Nasal cavity respiratory epithelium epithelial cell of viscerocranial mucosa (primary cell): ENCODE data around the gene MYL6B. TPM values are rescaled to one million over a fixed set of nuclear protein-coding genes. Genes with fewer than 3 reads are reported as not detected.

Source experiments
- total RNA-seq: library from RNA; depleted of rRNA; stranded (reverse); fragments of >200 nt; gene quantifications from 2 replicates; pipeline ENCODE4 v1.2.3, GENCODE V29; 2014

MYL6B gene
- total RNA-seq = 18.1 and 22.6 TPM in 2 replicates

GRCh38 chr12:56152132-56152755, at the start of gene MYL6B:
TSS of gene MYL6B (plus strand) at chr12:56152587. CDS start at chr12:56153919, 1,332 bp downstream.

DNA sequence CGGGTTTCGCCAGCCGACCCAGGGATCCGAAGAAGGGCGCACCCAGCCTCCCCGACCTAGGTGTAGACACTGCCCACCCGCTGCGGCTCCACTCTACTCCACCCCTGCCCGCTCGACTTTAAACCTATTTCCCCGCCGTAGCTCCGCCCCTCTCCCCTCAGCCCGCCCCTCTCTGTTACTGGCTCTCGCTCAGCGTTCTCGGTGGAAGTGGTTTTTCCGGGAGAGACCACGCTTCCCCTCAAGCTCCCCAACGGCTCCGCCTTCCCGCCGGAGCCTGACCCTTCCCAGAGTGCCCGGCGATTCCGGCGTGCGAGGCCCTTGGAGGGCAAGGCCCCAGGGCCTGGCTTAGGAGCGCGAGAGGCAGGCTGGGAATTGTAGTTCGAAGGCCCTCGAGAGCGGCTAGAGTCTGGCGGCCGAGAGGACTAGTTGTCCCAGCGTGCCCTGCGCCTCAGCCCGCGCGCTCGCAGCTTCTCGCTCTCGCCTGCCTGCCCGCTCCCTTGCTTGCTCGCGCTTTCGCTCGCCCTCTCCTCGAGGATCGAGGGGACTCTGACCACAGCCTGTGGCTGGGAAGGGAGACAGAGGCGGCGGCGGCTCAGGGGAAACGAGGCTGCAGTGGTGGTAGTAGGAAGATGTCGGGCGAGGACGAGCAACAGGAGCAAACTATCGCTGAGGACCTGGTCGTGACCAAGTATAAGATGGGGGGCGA, 48.1 kb upstream of the MYL6B start, which contains the start of gene PA2G4:
Gene PA2G4, plus strand, starts transcription at position 451 of the 706 bp plus-strand sequence. Its CDS starts 179 bp downstream, at position 630.

GRCh38 chr12:56116267-56117081, 35.9 kb upstream of the MYL6B start, which contains the start of gene RPL41:
TSS of gene RPL41 (plus strand) at chr12:56116633.

DNA sequence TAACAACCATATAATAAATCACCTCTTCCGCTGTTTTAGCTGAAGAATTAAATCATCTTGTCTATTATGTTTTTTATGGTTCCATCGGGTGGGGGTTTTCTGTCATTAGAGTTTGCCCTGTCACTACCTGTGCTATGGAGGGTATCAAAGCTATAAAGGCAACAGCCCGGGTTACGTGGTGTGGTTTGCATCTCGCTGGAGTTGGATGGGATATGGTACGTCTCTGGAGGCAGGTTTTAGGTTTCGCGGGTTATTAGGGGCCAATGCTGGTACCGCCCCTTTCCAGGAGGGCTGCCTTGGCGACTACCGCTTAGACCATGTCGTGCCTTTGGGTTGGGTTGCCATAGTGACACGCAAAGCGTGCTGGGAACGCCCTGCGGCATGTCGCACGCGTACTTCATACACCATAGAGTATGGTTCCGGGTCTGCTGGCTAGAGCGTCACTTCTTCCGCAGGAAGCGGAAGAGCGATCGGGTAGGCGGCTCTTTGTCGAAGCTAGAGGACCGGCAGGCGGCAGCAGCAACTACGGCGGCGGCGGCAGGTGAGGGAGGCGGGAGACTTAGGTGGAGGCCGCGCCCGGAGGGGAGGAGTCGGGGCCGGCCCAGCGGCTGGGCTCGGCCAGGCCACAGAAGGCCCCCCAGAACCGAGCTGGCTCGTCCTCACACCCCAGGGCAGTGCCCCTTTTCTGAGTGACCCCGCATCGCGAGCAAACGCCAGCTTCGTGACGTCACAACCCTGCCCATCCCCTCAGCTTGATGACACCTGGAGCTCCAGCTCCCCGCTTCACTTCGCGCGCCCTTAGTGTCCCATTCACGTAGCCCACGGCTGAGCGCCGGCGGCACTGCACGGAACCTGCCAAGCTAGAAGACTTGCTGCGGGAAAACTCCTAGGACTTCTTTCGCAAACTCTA, 34.4 kb upstream of the MYL6B start, which contains the start of gene ZC3H10:
Gene ZC3H10, plus strand, starts transcription at position 489 of the 910 bp plus-strand sequence. CDS start 2,297 bp downstream, outside the sequence.

GRCh38 chr12:56127888-56128669, 24.3 kb upstream of the MYL6B start, which contains the start of gene ESYT1:
TSS of gene ESYT1 (plus strand) at chr12:56128267. CDS start at chr12:56128320, 53 bp downstream.

GRCh38 chr12:56158029-56158925, 5.9 kb downstream of the MYL6B start, which contains the start of gene MYL6:
TSS of gene MYL6 (plus strand) at chr12:56158359. CDS start at chr12:56158402, 43 bp downstream.

GRCh38 chr12:56189099-56189917, 36.9 kb downstream of the MYL6B start, which contains the start of gene SMARCC2:
TSS of gene SMARCC2 (minus strand) at chr12:56189483. CDS start at chr12:56189461, 22 bp downstream.

Other genes with a start within 250 kb of the MYL6B start
- 28.3 and 30.8 TPM in 2 replicates for gene PYM1, start 224.7 kb upstream of the MYL6B start, total RNA-seq
- 72.5 and 117 TPM in 2 replicates for gene DGKA, start 221.4 kb upstream of the MYL6B start, total RNA-seq
- gene PMEL, start 186.5 kb upstream of the MYL6B start, total RNA-seq = 1.3 and 1.4 TPM in 2 replicates
- 8.3 and 10.6 TPM in 2 replicates for gene CDK2, start 185.8 kb upstream of the MYL6B start, total RNA-seq
- gene RAB5B, start 178.5 kb upstream of the MYL6B start, total RNA-seq = 49.9 and 80.6 TPM in 2 replicates
- 3.4 and 4.9 TPM in 2 replicates for gene SUOX, start 155.3 kb upstream of the MYL6B start, total RNA-seq
- 0.34 and 1.1 TPM in 2 replicates for gene IKZF4, start 131.5 kb upstream of the MYL6B start, total RNA-seq
- 55.4 and 78.7 TPM in 2 replicates for gene RPS26, start 110.7 kb upstream of the MYL6B start, total RNA-seq
- 35.2 and 43.9 TPM in 2 replicates for gene ERBB3, start 72.4 kb upstream of the MYL6B start, total RNA-seq
- 229 and 242 TPM in 2 replicates for gene PA2G4, start 48.0 kb upstream of the MYL6B start, total RNA-seq
- 2,819 and 3,070 TPM in 2 replicates for gene RPL41, start 36.0 kb upstream of the MYL6B start, total RNA-seq
- 2.2 and 4.8 TPM in 2 replicates for gene ZC3H10, start 34.3 kb upstream of the MYL6B start, total RNA-seq
- gene ESYT1, start 24.3 kb upstream of the MYL6B start, total RNA-seq = 235 and 281 TPM in 2 replicates
- 432 and 539 TPM in 2 replicates for gene MYL6, start 5.8 kb downstream of the MYL6B start, total RNA-seq
- 16.7 and 41.8 TPM in 2 replicates for gene SMARCC2, start 36.9 kb downstream of the MYL6B start, total RNA-seq
- gene RNF41, start 69.3 kb downstream of the MYL6B start, total RNA-seq = 124 and 160 TPM in 2 replicates
- gene NABP2, start 71.8 kb downstream of the MYL6B start, total RNA-seq = 24.6 and 35.9 TPM in 2 replicates
- under 0.01 and 0.28 TPM in 2 replicates for gene SLC39A5, start 77.5 kb downstream of the MYL6B start, total RNA-seq
- 10.6 and 40.3 TPM in 2 replicates for gene ANKRD52, start 105.8 kb downstream of the MYL6B start, total RNA-seq
- gene COQ10A, start 114.4 kb downstream of the MYL6B start, total RNA-seq = 2.9 and 4.1 TPM in 2 replicates
- 106 and 188 TPM in 2 replicates for gene CS, start 147.7 kb downstream of the MYL6B start, total RNA-seq
- gene CNPY2, start 163.4 kb downstream of the MYL6B start, total RNA-seq = 51.6 and 53.0 TPM in 2 replicates
- 21.9 and 27.0 TPM in 2 replicates for gene PAN2, start 181.4 kb downstream of the MYL6B start, total RNA-seq
- 0.21 and 0.34 TPM in 2 replicates for gene IL23A, start 186.3 kb downstream of the MYL6B start, total RNA-seq
- 56.0 and 105 TPM in 2 replicates for gene STAT2, start 207.5 kb downstream of the MYL6B start, total RNA-seq
- gene APOF, start 210.3 kb downstream of the MYL6B start, total RNA-seq = not detected in 2 replicates